Right atrium auricular region (tissue), 2 donors: Measurements from ENCODE around the gene LRP1B. TPM values are rescaled to one million over a fixed set of nuclear protein-coding genes. Genes with fewer than 3 reads are reported as not detected.

Experiments used
- DNase-seq: peaks from one replicate; pipeline ENCODE4 v3.0.0-alpha.2; 2019; ENCODE audit warnings: low spot score
- H3K27ac ChIP-seq, 2 donors: fragments of 200-600 bp; sonication (generic); 1 replicate in 1 of 2; 2 replicates in 1 of 2; pipeline ENCODE4 v1.5.1; 2016 to 2019
- H3K27me3 ChIP-seq, 2 donors: fragments of 200-600 bp; sonication (generic); one replicate each; pipeline versions ENCODE4 v1.5.1 to v1.6.0; 2017 to 2019
- H3K36me3 ChIP-seq: fragments of 200-600 bp; sonication (generic); one replicate; pipeline ENCODE4 v1.5.1; 2016
- H3K4me1 ChIP-seq, 2 donors: fragments of 200-600 bp; sonication (generic); one replicate each; pipeline versions ENCODE4 v1.5.1 to v1.6.0; 2017 to 2019
- H3K4me3 ChIP-seq, 2 donors: fragments of 200-600 bp; sonication (generic); 1 replicate in 1 of 2; 2 replicates in 1 of 2; pipeline ENCODE4 v1.5.1; 2017 to 2019; ENCODE audit warnings: mild to moderate bottlenecking in 1 of 2, moderate library complexity in 1 of 2
- H3K9me3 ChIP-seq, 2 donors: fragments of 200-600 bp; sonication (generic); one replicate each; pipeline ENCODE4 v1.5.1; 2019
- CTCF ChIP-seq, 2 donors: fragments of 200-600 bp; sonication (generic); IDR thresholded peaks; one replicate each; pipeline ENCODE4 v1.5.1; 2019; ENCODE audit warnings: antibody characterized with exemption in 2 of 2
- total RNA-seq, 2 donors: library from RNA; depleted of rRNA; stranded (reverse); fragments of >200 nt; gene quantifications; one replicate each; pipeline ENCODE4 v1.1.0, GENCODE V29; 2016

Gene LRP1B
- total RNA-seq, 2 donors from 2014 or later = 0.44 to 0.47 TPM

GRCh38 chr2:141709756-141710155 lies 421.1 kb downstream of the LRP1B start:
- no peak for DNase-seq
- TF ChIP-seq CTCF (IDR thresholded peaks at IDR 0.05) = no peak
- Histone ChIP-seq H3K36me3 (no peaks in the 10 kb centered on the region), H3K27ac (no peak overlapping the region), H3K9me3 (no peaks in the 10 kb centered on the region), H3K4me1 (no peaks in the 10 kb centered on the region), H3K4me3 (no peak overlapping the region), H3K27me3 (no peaks in the 10 kb centered on the region)

- Histone ChIP-seq H3K4me3 (no peak overlapping the region), H3K4me1 (no peaks in the 10 kb centered on the region), H3K27me3 (no peaks in the 10 kb centered on the region), H3K27ac (no peak overlapping the region), H3K9me3 (no peaks in the 10 kb centered on the region), H3K36me3 (no peaks in the 10 kb centered on the region)
- no peak for DNase-seq
- no peak for TF ChIP-seq CTCF (IDR thresholded peaks at IDR 0.05)
Measured at GRCh38 chr2:141707486-141707885, 423.3 kb downstream of the LRP1B start.

GRCh38 chr2:141704541-141704940 lies 426.3 kb downstream of the LRP1B start:
- no peak overlapping the region for H3K27ac ChIP-seq
- H3K4me3 ChIP-seq = no peak overlapping the region
- H3K36me3 ChIP-seq = no peaks in the 10 kb centered on the region
- no peak for TF ChIP-seq CTCF (IDR thresholded peaks at IDR 0.05)
- H3K9me3 ChIP-seq = no peaks in the 10 kb centered on the region
- no peak for DNase-seq
- H3K27me3 ChIP-seq = no peaks in the 10 kb centered on the region
- H3K4me1 ChIP-seq = no peaks in the 10 kb centered on the region

- no peaks in the 10 kb centered on the region for H3K4me1 ChIP-seq
- no peaks in the 10 kb centered on the region for H3K36me3 ChIP-seq
- no peaks in the 10 kb centered on the region for H3K27me3 ChIP-seq
- TF ChIP-seq CTCF (IDR thresholded peaks at IDR 0.05) = no peak
- H3K27ac ChIP-seq = no peak overlapping the region
- no peaks in the 10 kb centered on the region for H3K9me3 ChIP-seq
- DNase-seq = no peak
- no peak overlapping the region for H3K4me3 ChIP-seq
Measured at GRCh38 chr2:141703501-141703900, 427.3 kb downstream of the LRP1B start.

- Histone ChIP-seq H3K4me3 (no peak overlapping the region), H3K36me3 (no peaks in the 10 kb centered on the region), H3K4me1 (no peaks in the 10 kb centered on the region), H3K27me3 (no peaks in the 10 kb centered on the region), H3K9me3 (no peaks in the 10 kb centered on the region), H3K27ac (no peak overlapping the region)
- DNase-seq = no peak
- no peak for TF ChIP-seq CTCF (IDR thresholded peaks at IDR 0.05)
Measured at GRCh38 chr2:141701618-141702017, 429.2 kb downstream of the LRP1B start.

GRCh38 chr2:141699573-141699972 lies 431.2 kb downstream of the LRP1B start:
- H3K27me3 ChIP-seq = no peaks in the 10 kb centered on the region
- TF ChIP-seq CTCF (IDR thresholded peaks at IDR 0.05) = no peak
- H3K36me3 ChIP-seq = no peaks in the 10 kb centered on the region

More at GRCh38 chr2:141699573-141699972, 431.2 kb downstream of the LRP1B start:
- no peak overlapping the region for H3K4me3 ChIP-seq
- H3K4me1 ChIP-seq = no peaks in the 10 kb centered on the region
- H3K9me3 ChIP-seq = no peaks in the 10 kb centered on the region
- no peak overlapping the region for H3K27ac ChIP-seq
- DNase-seq = no peak
